Activated CD8-positive, alpha-beta memory T cell treated with anti-CD3 and anti-CD28 coated beads for 36 hours (primary cell): Measurements from ENCODE around the gene CUEDC2. TPM values are rescaled to one million over a fixed set of nuclear protein-coding genes. Genes with fewer than 3 reads are reported as not detected.

Experiments used
- CTCF ChIA-PET: fragments of 350-600 bp; sonication (Branson Sonifier 250); formaldehyde crosslinking; loops from one replicate; lab custom pipeline; 2021; ENCODE audit warnings: antibody characterized with exemption; lab: Charles Lee
- POLR2A ChIA-PET: fragments of 350-600 bp; sonication (Branson Sonifier 250); formaldehyde crosslinking; loops from one replicate; lab custom pipeline; 2021; ENCODE audit warnings: antibody characterized with exemption; lab: Charles Lee
- total RNA-seq, 2 experiments: library from RNA; stranded (reverse); gene quantifications; one replicate each; pipeline ENCODE4 v1.2.3, GENCODE V29; 2021

CUEDC2 gene
- total RNA-seq, 2 experiments from 2014 or later, result 64.6 to 66.0 TPM

DNA sequence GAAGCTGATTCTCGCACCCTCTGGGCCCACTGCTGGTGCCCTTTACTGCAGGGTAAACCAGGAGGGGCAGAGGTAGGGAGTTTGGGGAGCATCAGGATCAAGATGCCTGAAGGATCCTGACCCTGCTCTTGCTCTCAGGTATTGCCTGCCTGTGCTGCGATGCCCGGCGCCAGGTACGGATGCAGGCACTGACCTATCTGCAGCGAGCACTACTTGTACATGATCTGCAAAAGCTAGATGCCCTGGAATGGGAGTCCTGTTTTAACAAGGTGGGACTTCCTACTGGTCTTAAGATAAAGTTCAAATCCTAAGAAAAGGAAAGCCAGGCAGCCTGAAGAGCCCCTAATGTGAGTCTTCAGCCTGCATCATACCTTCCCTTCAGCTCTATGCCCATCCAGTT is 53.0 kb downstream of the CUEDC2 start:
- CTCF ChIA-PET, result no interaction called here
- POLR2A ChIA-PET, result no interaction called here

GRCh38 chr10:102376901-102377300 is 55.5 kb downstream of the CUEDC2 start:
- CTCF ChIA-PET, result interaction anchor here (1.4 kb wide), 1 partner anchor 23 kb away, joined by 3 read pairs; no protein-coding TSS in a partner anchor
- POLR2A ChIA-PET, result no interaction called here

GRCh38 chr10:102375867-102376266 is 56.5 kb downstream of the CUEDC2 start:
- ChIA-PET POLR2A (no interaction called here), CTCF (interaction anchor here (1.4 kb wide), 1 partner anchor 24 kb away, joined by 3 read pairs; no protein-coding TSS in a partner anchor)

- CTCF ChIA-PET, result no interaction called here
- POLR2A ChIA-PET, result no interaction called here
These were observed 57.1 kb downstream of the CUEDC2 start for GRCh38 chr10:102375250-102375649.

Other genes starting within 250 kb of the CUEDC2 start
- gene ELOVL3, start 206.3 kb downstream of the CUEDC2 start, total RNA-seq, result not detected
- gene PITX3, start 191.1 kb downstream of the CUEDC2 start, total RNA-seq, result not detected
- 10 to 100 TPM; 34.9 to 36.1 TPM for gene GBF1, start 187.0 kb downstream of the CUEDC2 start, total RNA-seq
- 100 to 1,000 TPM; 272 to 279 TPM for gene NFKB2, start 36.9 kb downstream of the CUEDC2 start, total RNA-seq
- gene PSD, start 13.8 kb downstream of the CUEDC2 start, total RNA-seq, result 1 to 10 TPM; 3.6 to 4.9 TPM
- gene FBXL15, start 11.7 kb downstream of the CUEDC2 start, total RNA-seq, result 10 to 100 TPM; 13.2 to 14.4 TPM
- gene C10orf95, start 19.0 kb upstream of the CUEDC2 start, total RNA-seq, result under 1 TPM; 0.40 to 0.74 TPM
- gene ACTR1A, start 70.1 kb upstream of the CUEDC2 start, total RNA-seq, result 10 to 100 TPM; 70.0 to 74.0 TPM
- 1 to 10 TPM; 6.8 to 7.4 TPM for gene SUFU, start 71.4 kb upstream of the CUEDC2 start, total RNA-seq
- gene TRIM8, start 211.9 kb upstream of the CUEDC2 start, total RNA-seq, result 10 to 100 TPM; 67.1 to 71.0 TPM